GM23248 (cell line): Measurements from ENCODE around the gene ADAM17.

Experiments
- EZH2 ChIP-seq: fragments of 200-600 bp; sonication (generic); IDR thresholded peaks from 2 replicates; pipeline ENCODE4 v1.6.1; 2018; ENCODE audit warnings: antibody characterized with exemption, mild to moderate bottlenecking; ENCODE audit not compliant: insufficient read depth, poor library complexity, severe bottlenecking
- EZH2phosphoT487 ChIP-seq: fragments of 200-600 bp; sonication (generic); IDR thresholded peaks from 2 replicates; pipeline ENCODE4 v1.6.1; 2018; ENCODE audit warnings: antibody characterized with exemption, moderate library complexity, mild to moderate bottlenecking, low read depth; ENCODE audit not compliant: insufficient read depth

GRCh38 chr2:9573840-9574239 is 18.2 kb upstream of the ADAM17 start:
- TF ChIP-seq EZH2phosphoT487 = no peak
- no peak for TF ChIP-seq EZH2
